ENCODE data around the gene DENND2D. TPM values are rescaled to one million over a fixed set of nuclear protein-coding genes. Genes with fewer than 3 reads are reported as not detected.

DENND2D gene
- polyA plus RNA-seq, 1 donor (not counting 4 experiments of a cell fraction or from before 2014, with no cell fraction given): 7.8 TPM

DNA sequence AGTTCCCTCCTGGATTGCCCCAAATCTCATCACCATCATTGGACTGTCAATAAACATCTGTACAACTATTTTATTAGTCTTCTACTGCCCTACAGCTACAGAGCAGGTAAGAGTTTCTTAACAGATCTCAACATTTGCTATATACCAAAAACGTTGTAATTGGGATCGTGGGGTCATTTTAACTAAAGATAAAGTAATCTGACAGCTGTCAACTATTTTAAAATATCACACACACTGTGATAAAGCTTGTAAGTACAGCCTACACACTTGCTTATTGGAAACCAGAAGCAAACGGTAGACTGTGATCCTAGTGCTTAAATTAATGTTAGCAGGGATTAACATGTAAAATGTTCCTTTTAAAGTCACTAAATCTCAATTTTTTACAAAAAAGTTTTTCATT, 52.5 kb downstream of the DENND2D start:
- dilution Hi-C loops (cut with MboI; ENCODE audit: extremely low pct_ligation_motif_present, low sequenced_read_pairs): no loop called here
- Histone ChIP-seq H3K4me3 (ENCODE audit: control insufficient read depth in 2 of 3, extremely low read depth in 1 of 3, insufficient read depth in 2 of 3, low read depth in 1 of 3, low read length in 3 of 3) (no peak overlapping the region), H3K9me1 (ENCODE audit: control insufficient read depth, extremely low read depth, insufficient read depth, low read length) (peaks cover 3% of the 10 kb centered on the region), H3K4me1 (ENCODE audit: control insufficient read depth, extremely low read depth, insufficient read depth, low read length) (no peaks in the 10 kb centered on the region), H3K27me3 (ENCODE audit: control insufficient read depth, extremely low read depth, insufficient read depth, low read length) (no peaks in the 10 kb centered on the region), H2AFZ (ENCODE audit: control insufficient read depth, low read length) (no peak overlapping the region), H3K27ac (ENCODE audit: control insufficient read depth, insufficient read depth, low read length) (no peak overlapping the region), H3K36me3 (ENCODE audit: control insufficient read depth in 2 of 2, extremely low read depth in 1 of 2, insufficient read depth in 2 of 2, low read length in 2 of 2) (peaks cover 4 to 5% of the 10 kb centered on the region in 2 experiments), H3K79me2 (ENCODE audit: control insufficient read depth, insufficient read depth, low read length) (peaks cover 88% of the 10 kb centered on the region), H3K9ac (ENCODE audit: control insufficient read depth, extremely low read depth, insufficient read depth, low read length) (no peak overlapping the region), H3K9me3 (ENCODE audit: control insufficient read depth, low read depth, low read length) (no peaks in the 10 kb centered on the region), H3K4me2 (ENCODE audit: control insufficient read depth, extremely low read depth, insufficient read depth, low read depth, low read length) (no peak overlapping the region), H4K20me1 (ENCODE audit: control insufficient read depth, extremely low read depth, insufficient read depth, low read length) (no peaks in the 10 kb centered on the region)
- TF ChIP-seq EZH2 (IDR thresholded peaks at IDR 0.05; ENCODE audit: low read length): no peak
- TF ChIP-seq, protein P1, sequence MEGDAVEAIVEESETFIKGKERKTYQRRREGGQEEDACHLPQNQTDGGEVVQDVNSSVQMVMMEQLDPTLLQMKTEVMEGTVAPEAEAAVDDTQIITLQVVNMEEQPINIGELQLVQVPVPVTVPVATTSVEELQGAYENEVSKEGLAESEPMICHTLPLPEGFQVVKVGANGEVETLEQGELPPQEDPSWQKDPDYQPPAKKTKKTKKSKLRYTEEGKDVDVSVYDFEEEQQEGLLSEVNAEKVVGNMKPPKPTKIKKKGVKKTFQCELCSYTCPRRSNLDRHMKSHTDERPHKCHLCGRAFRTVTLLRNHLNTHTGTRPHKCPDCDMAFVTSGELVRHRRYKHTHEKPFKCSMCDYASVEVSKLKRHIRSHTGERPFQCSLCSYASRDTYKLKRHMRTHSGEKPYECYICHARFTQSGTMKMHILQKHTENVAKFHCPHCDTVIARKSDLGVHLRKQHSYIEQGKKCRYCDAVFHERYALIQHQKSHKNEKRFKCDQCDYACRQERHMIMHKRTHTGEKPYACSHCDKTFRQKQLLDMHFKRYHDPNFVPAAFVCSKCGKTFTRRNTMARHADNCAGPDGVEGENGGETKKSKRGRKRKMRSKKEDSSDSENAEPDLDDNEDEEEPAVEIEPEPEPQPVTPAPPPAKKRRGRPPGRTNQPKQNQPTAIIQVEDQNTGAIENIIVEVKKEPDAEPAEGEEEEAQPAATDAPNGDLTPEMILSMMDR (optimal IDR thresholded peaks at IDR 0.05 in 1 of 3, IDR thresholded peaks at IDR 0.05 in 1 of 3, conservative IDR thresholded peaks at IDR 0.05 in 1 of 3; ENCODE audit: extremely low read depth in 1 of 3, insufficient read depth in 2 of 3, low read length in 3 of 3): no peak
- DNase-seq (ENCODE audit: low read depth, low spot score) (no peak), FAIRE-seq (no peak)

DNA sequence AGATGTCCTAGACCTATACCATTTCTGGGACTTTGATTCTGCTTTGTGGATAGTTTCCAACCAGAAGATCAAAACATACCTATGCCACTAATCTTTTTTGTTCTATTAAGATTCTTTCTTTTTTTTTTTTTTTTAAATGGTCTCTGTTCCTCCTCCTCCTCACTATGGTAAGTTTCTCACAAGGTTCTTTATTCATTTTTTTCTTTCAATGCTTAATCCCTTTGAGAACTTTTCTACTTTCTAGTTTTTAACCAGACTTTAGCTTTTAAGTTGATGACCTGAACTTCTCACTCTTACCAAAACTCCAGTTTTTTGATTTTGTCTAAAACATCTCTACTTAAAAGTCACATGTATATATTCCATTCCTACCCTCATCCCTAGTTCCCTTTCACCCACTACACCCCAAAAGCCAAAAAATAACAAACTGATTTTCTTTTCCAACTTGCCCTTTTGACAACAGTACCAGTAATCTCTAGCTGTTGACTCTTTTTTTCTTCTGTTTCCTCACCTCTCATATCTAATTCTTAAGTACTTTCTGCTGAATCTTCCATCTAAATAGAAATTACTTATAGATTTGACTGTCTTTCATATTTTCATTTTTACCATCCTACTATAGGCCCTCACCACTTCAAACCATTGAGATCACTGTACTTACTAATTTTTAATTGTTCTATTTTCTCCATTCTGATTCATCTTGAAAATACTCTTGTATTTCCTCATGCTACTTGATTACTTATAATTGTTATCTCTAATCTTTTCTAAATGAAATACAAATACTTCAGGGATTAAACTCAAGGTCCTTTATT, 54.3 kb downstream of the DENND2D start:
- DNase-seq (ENCODE audit: low read depth, low spot score) (no peak), FAIRE-seq (no peak)
- Histone ChIP-seq H3K27ac (ENCODE audit: control insufficient read depth, insufficient read depth, low read length) (no peak overlapping the region), H2AFZ (ENCODE audit: control insufficient read depth, low read length) (no peak overlapping the region), H3K9ac (ENCODE audit: control insufficient read depth, extremely low read depth, insufficient read depth, low read length) (no peak overlapping the region), H3K27me3 (ENCODE audit: control insufficient read depth, extremely low read depth, insufficient read depth, low read length) (no peaks in the 10 kb centered on the region), H3K4me1 (ENCODE audit: control insufficient read depth, extremely low read depth, insufficient read depth, low read length) (peaks cover 12% of the 10 kb centered on the region), H3K4me3 (ENCODE audit: control insufficient read depth in 2 of 3, extremely low read depth in 1 of 3, insufficient read depth in 2 of 3, low read depth in 1 of 3, low read length in 3 of 3) (no peak overlapping the region), H3K79me2 (ENCODE audit: control insufficient read depth, insufficient read depth, low read length) (peaks cover 89% of the 10 kb centered on the region), H3K4me2 (ENCODE audit: control insufficient read depth, extremely low read depth, insufficient read depth, low read depth, low read length) (no peak overlapping the region), H3K9me3 (ENCODE audit: control insufficient read depth, low read depth, low read length) (no peaks in the 10 kb centered on the region), H3K36me3 (ENCODE audit: control insufficient read depth in 2 of 2, extremely low read depth in 1 of 2, insufficient read depth in 2 of 2, low read length in 2 of 2) (peaks cover 3 to 4% of the 10 kb centered on the region in 2 experiments), H4K20me1 (ENCODE audit: control insufficient read depth, extremely low read depth, insufficient read depth, low read length) (no peaks in the 10 kb centered on the region), H3K9me1 (ENCODE audit: control insufficient read depth, extremely low read depth, insufficient read depth, low read length) (peaks cover 3% of the 10 kb centered on the region)
- no peak for TF ChIP-seq EZH2 (IDR thresholded peaks at IDR 0.05; ENCODE audit: low read length)
- dilution Hi-C loops (cut with MboI; ENCODE audit: extremely low pct_ligation_motif_present, low sequenced_read_pairs): no loop called here
